GM23248 (cell line): ENCODE data around the gene CLEC19A.

Experiments
- EZH2 ChIP-seq: fragments of 200-600 bp; sonication (generic); IDR thresholded peaks from 2 replicates; pipeline ENCODE4 v1.6.1; 2018; ENCODE audit warnings: antibody characterized with exemption, mild to moderate bottlenecking; ENCODE audit not compliant: insufficient read depth, poor library complexity, severe bottlenecking
- EZH2phosphoT487 ChIP-seq: fragments of 200-600 bp; sonication (generic); IDR thresholded peaks from 2 replicates; pipeline ENCODE4 v1.6.1; 2018; ENCODE audit warnings: antibody characterized with exemption, moderate library complexity, mild to moderate bottlenecking, low read depth; ENCODE audit not compliant: insufficient read depth

DNA sequence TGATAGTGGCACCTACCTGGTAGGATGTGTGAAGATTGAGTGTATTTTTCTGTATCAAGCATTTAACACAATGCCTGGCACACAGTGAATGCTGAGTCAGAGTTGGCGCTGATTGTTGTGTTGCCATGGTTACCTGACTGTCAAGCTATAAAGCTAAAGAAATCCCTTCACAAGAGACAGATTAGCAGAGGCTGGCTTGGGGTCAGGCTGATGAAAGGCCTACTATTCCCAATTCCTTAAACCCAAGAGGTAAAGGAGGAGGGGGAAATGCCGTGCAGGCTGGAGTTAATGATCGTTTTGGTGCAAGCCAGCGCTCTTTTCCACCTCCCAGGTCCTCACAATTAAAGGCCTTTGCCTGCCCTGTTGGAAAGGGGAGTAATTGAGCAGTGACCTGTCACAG lies 5.9 kb downstream of the CLEC19A start:
- TF ChIP-seq EZH2 (no peak), EZH2phosphoT487 (no peak)
